DMS 273 treated with DMSO at 0.1 percent for 48 hours (cell line): ENCODE measurements around the gene IGF2R.
A peak's percentile ranks its signal among the peaks of the same experiment; 100 is the strongest.
"Not testable (repeated sequence)": the region's sequence is repeated elsewhere in the genome, so short reads cannot be mapped to it uniquely, and the experiment has no call there.

ENCODE experiments used
- DNase-seq: peaks from one replicate; lab custom pipeline; 2025; lab: John Stamatoyannopoulos, UW

IGF2R gene

GRCh38 chr6:160076009-160076408, 107.1 kb downstream of the IGF2R start:
- no peak for DNase-seq

GRCh38 chr6:160077024-160077423, 108.1 kb downstream of the IGF2R start:
- no peak for DNase-seq

- DNase-seq: no peak
These were observed 108.6 kb downstream of the IGF2R start for GRCh38 chr6:160077526-160077925.

- DNase-seq: no peak
These were observed 110.2 kb downstream of the IGF2R start for GRCh38 chr6:160078883-160079685.

- DNase-seq: no peak
These were observed 110.8 kb downstream of the IGF2R start for GRCh38 chr6:160079686-160080043.

- no peak for DNase-seq
These were observed 111.2 kb downstream of the IGF2R start for GRCh38 chr6:160080097-160080496.

GRCh38 chr6:160081398-160081797, 112.5 kb downstream of the IGF2R start:
- no peak for DNase-seq

GRCh38 chr6:160082627-160083026, 113.7 kb downstream of the IGF2R start:
- DNase-seq: peak; percentile 7

GRCh38 chr6:160084198-160084776, 115.4 kb downstream of the IGF2R start:
- DNase-seq: no peak

GRCh38 chr6:160085226-160085625, 116.3 kb downstream of the IGF2R start:
- DNase-seq: no peak

- no peak for DNase-seq
These were observed 117.0 kb downstream of the IGF2R start for GRCh38 chr6:160085713-160086505.

GRCh38 chr6:160086754-160087153, 117.9 kb downstream of the IGF2R start:
- no peak for DNase-seq

GRCh38 chr6:160088069-160088783, 119.3 kb downstream of the IGF2R start:
- DNase-seq: no peak

GRCh38 chr6:160088784-160089533, 120.1 kb downstream of the IGF2R start:
- DNase-seq: no peak

- no peak for DNase-seq
These were observed 120.6 kb downstream of the IGF2R start for GRCh38 chr6:160089534-160089897.

GRCh38 chr6:160090442-160091239, 121.8 kb downstream of the IGF2R start:
- not testable (repeated sequence) for DNase-seq

GRCh38 chr6:160092176-160092575, 123.3 kb downstream of the IGF2R start:
- DNase-seq: not testable (repeated sequence)

GRCh38 chr6:160092602-160093001, 123.7 kb downstream of the IGF2R start:
- no peak for DNase-seq

- DNase-seq: no peak
These were observed 124.2 kb downstream of the IGF2R start for GRCh38 chr6:160093061-160093460.

GRCh38 chr6:160093946-160094345, 125.1 kb downstream of the IGF2R start:
- DNase-seq: no peak
